Stimulated activated CD4-positive, alpha-beta T cell treated with anti-CD3 and anti-CD28 coated beads, TNF-alpha, amount 100 ng/mL, for 48 hours (primary cell): ENCODE results near the gene CNTRL.
"Not testable (repeated sequence)": the region's sequence is repeated elsewhere in the genome, so short reads cannot be mapped to it uniquely, and the experiment has no call there.

Experiments
- DNase-seq, 3 donors: peaks; one replicate each; pipeline ENCODE4 v3.0.0-alpha.2; 2020; ENCODE audit warnings: low read depth in 3 of 3

The CNTRL gene

DNA sequence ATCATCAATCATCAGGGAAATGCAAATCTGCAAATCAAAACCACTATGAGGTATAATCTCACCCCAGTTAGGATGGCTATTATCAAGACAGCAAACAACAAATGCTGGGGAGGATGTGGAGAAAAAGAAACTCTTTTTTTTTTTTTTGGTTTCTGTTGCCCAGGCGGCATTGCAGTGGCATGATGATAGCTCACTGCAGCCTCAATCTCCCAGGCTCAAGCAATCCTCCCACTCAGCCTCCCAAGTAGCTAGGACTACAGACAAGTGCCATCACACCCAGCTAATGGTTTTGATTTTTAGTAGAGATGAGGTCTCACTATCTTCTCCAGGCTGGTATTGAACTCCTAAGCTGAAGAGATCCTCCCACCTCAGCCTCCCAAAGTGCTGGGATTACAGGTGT, 5.4 kb upstream of the CNTRL start:
- DNase-seq, result no peak

- DNase-seq, result peak in 1 of 3 donors; percentile 21
These were observed 3.4 kb upstream of the CNTRL start for GRCh38 chr9:121071370-121071755.

DNA sequence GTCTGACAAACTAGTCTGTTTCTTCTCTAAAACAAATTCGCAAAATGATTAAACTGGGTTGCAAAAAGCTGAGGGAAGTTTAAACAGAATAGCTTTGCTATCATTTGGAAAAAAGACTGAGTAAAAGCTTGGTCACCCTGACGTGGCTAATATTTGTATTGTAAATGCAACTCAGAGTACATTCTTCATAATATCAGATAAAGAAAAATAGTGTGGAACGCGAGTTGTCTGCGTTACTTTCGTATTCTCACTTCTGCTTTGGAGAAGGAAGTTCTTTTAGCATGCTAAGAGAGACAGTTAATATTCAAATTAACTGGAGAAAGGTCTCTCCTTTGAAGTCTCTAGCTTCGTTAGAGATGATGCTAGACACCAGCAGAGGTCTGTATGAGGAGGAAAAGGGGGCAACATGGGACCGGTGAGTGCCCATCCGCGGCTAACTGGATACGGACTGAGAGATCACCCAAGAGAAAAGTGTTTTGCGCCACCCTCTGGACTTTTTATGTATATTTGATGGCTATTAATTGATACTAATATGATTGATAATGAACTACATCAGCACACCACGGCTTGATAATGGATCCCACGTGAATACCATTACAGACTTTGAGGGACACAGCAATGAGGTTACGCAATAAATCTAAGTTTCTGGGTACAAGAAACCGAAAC, 2.9 kb upstream of the CNTRL start:
- no peak for DNase-seq

- no peak for DNase-seq
These were observed 1.7 kb upstream of the CNTRL start for GRCh38 chr9:121073038-121073437.

GRCh38 chr9:121075251-121076036, 689 bp downstream of the CNTRL start:
- DNase-seq, result peak in 1 of 3 donors; percentile 40

DNA sequence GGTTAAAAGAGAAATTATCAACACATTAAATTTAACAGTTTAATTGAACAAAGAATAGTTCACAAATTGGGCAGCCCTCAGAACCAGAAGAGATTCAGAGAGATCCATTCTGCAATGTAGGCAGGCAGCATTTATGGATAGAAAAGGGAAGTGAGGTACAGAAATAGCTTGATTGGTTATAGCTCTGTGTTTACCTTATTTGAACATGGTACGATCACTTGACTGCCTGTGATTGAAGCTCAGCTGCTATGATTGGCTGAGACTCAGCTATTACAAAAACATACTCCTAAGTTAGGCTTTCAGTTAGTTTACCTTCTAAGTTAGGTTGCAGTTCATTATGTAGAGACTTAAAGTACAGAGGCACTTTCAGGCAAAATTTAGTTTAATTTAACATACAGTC, 7.3 kb downstream of the CNTRL start:
- no peak for DNase-seq

- no peak for DNase-seq
These were observed 10.9 kb downstream of the CNTRL start for GRCh38 chr9:121085661-121086060.

DNA sequence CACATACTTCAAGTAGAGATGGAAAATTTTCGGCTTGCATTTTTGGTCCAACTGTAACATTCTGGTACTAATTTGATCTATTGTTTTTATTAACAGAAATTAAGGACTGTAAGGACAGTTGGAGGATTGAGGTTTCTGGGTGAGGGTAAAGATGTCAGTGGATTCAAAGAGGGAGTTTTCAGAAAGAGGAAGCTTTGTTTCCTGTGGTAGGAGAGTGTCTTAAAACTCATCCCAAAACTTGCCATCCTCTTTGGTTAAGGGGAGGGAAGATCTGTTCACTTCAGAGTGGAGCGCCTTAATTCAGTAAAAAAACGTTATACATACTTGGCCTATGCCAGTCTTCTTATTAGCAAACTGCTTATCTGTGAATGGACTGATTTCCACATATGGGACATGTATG, 13.8 kb downstream of the CNTRL start:
- no peak for DNase-seq

GRCh38 chr9:121090743-121091142, 16.0 kb downstream of the CNTRL start:
- DNase-seq, result not testable (repeated sequence)

DNA sequence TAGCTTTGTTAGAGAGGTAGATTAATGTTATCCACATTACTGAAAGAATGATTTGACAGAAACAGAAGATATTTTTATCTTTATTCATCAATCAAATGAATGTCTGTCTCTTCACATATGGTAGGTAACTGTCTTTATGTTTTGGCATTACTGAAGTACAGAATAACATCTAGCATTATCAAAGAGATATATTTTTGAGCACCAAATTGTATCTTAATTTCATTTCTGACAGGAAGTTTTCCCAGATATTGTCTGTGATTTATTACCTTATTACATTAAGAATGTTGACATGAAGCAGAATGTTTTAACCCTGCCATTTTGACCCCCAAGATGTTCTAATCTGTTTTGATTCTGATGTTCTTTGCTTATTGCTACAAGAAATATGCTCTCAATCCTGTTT, 20.3 kb downstream of the CNTRL start:
- DNase-seq, result no peak

DNA sequence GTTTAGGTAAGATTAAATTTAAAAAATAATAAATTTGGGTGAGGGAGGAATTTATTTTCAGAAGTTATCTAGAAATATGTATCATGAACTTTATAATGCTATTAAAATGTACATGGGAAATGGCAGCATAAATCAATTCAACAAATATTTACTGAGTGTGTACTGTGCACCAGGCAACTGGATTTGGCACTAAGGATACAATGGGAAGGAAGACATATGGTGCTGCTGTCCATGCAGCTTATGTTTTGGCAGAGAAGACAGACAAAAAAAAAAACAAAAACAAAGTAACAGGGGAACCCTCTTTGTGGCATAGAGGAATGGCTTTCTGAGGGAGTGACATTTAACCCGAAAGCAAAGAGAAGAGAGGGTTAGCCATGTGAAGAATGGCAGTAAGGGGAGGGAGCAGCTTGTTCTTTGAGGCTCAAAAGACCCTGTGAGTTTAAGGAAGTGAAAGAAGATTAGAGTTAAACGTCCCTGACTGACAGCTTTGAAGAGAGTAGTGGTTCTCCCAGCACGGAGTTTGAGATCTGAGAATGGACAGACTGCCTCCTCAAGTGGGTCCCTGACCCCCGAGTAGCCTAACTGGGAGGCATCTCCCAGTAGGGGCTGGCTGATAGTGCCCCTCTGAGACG, 23.9 kb downstream of the CNTRL start:
- DNase-seq, result no peak

DNA sequence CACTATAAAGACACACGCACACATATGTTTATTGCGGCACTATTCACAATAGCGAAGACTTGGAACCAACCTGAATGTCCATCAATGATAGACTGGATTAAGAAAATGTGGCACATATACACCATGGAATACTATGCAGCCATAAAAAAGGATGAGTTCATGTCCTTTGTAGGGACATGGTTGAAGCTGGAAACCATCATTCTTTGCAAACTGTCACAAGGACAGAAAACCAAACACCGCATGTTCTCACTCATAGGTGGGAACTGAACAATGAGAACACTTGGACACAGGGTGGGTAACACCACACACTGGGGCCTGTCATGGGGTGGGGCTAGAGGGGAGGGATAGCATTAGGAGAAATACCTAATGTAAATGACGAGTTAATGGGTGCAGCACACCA, 29.3 kb downstream of the CNTRL start:
- DNase-seq, result not testable (repeated sequence)

DNA sequence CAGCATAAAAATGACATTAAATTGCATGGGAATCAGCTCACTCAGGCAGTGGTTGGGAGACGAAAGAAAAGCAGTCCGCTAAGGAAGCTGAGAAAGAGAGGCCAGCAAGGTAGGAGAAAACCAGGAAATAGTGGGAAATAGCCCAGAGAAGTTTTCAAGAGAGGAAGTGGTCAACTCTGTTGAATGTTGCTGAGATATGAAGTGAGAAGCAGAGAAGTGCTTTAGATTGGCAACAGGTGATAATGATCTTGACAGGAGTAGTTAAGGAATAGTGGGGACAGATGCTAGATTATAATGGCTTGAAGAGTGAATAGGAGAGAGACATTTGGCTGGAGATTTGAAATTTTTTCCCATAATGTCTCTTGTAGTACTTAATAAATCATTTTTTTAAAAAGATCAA, 30.8 kb downstream of the CNTRL start:
- no peak for DNase-seq

DNA sequence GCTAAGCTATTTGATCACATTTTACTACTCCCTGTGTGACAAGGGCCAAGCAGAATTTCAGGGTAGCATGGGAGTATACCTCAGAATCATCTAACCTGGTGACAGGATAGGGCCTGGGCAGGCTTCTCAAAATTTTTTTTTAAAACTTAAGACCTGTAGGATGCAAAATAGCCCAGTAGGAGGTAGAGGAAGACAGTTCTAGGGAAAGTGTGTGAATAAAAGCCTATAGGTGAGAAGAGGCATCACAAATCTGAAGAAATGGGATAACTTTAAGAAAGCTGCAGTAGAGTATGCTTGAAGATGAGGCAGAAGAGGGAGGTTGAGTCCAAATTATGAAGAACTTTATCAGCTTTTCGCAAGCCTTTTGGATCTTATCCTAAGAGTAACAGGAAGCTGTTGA, 32.3 kb downstream of the CNTRL start:
- DNase-seq, result no peak

GRCh38 chr9:121107881-121108280, 33.1 kb downstream of the CNTRL start:
- DNase-seq, result no peak

DNA sequence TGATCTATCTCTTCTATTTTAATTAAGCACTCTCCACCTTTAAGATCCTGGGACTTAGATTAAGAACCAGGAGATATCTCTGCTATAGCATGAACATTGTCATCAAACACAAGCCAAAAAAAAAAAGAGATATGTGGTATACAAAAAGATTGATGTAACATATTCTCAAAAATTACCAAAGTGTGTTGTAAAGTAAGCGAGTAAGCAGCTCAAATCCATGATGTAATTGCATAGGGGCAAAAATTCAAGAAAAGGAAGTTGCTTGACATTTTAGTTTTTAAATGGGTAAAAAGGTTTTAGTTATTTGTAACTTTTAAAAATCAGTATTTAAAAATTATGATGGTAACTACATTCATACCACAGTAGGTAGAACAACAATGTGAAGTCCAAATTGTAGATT, 40.7 kb downstream of the CNTRL start:
- DNase-seq, result no peak

DNA sequence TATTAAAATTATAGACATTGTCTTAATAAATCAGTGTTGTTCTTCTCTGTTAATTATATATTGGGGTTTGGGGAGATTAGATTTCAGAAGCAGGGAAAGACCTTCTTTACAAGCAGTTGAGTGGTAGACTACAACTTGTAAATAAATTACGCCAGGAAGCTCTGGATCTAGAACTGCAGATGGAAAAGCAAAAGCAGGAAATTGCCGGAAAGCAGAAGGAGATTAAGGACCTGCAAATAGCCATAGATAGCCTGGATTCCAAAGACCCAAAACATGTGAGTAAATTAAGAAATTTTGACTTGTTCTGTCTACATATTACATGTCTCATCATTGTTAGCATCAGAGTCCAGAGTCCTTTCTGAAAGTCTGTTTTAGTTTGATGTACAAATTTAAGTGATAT, 43.5 kb downstream of the CNTRL start:
- DNase-seq, result no peak

- DNase-seq, result no peak
These were observed 45.6 kb downstream of the CNTRL start for GRCh38 chr9:121120386-121120785.

DNA sequence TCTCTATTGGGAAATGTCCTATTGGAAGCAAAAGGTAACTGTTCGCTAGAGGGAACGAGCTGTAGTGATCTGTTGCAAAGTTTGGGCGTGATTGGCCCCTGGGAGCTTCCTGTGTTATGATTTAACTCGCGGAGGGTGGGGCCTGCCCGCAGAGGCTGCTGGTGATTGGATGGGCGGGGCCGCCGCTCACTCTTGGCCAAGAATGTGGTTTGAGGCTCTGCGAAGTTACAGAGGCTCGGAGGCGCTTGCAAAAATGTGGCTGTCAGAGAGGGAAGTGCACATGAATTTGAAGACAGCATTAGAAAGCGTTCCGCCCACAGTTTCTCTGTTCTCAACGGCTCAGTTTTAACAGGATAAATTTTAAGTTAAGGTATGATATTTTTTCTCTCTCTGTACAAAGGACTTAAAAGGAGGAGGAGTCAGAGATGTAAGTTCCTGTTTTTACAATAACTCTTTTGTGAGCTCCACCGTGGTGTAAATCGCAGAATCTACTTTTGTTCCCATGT, 46.9 kb downstream of the CNTRL start:
- peak; percentile 94 to 95 (median 95) for DNase-seq

GRCh38 chr9:121122246-121123032, 47.7 kb downstream of the CNTRL start:
- DNase-seq, result no peak

DNA sequence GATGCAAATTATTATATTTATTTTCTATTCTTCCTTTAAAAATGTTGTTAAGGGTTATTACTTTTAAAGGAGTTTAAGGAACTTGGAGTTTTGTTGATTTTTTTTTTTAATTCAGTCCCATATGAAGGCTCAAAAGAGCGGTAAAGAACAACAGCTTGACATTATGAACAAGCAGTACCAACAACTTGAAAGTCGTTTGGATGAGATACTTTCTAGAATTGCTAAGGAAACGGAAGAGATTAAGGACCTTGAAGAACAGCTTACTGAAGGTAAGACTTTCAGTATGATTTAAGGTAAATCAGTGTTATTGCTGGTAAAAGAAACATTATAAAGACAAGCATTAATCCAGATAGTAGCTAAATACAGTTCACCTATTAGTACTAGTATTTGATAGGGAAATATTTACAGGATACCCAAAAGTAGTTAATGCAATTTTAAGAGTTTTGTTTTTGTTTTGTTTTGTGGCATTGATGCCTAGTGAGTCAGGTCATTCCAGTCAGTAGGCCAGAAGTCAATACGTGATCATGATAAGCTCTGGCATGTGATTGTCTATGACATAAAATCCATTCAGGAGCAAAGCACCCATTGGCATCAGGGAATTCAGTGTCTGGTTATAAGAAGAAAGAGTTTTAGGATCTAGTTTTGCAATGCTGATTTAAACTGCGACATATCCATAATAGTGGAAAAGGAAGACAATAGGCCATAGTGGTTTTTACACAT, 49.2 kb downstream of the CNTRL start:
- DNase-seq, result no peak
